Measurements from ENCODE around the gene DYDC2.

Gene DYDC2

GRCh38 chr10:80365510-80365909 is 8.9 kb downstream of the DYDC2 start:
- FAIRE-seq (no peak), DNase-seq (ENCODE audit: insufficient read length, low spot score) (no peak)

GRCh38 chr10:80371467-80371866 is 14.9 kb downstream of the DYDC2 start:
- FAIRE-seq (peak; percentile 40), DNase-seq (ENCODE audit: insufficient read length, low spot score) (no peak)

- DNase-seq (ENCODE audit: insufficient read length, low spot score), result no peak
Observed at GRCh38 chr10:80372675-80373074, 16.1 kb downstream of the DYDC2 start.

GRCh38 chr10:80373502-80373901 is 16.9 kb downstream of the DYDC2 start:
- no peak for DNase-seq (ENCODE audit: insufficient read length, low spot score)
- FAIRE-seq, result no peak

More at GRCh38 chr10:80372675-80373074, 16.1 kb downstream of the DYDC2 start:
- no peak for FAIRE-seq

- DNase-seq (ENCODE audit: insufficient read length, low spot score) (no peak), FAIRE-seq (no peak)
Observed at GRCh38 chr10:80379701-80380100, 23.1 kb downstream of the DYDC2 start.

GRCh38 chr10:80380185-80380584 is 23.6 kb downstream of the DYDC2 start:
- FAIRE-seq (no peak), DNase-seq (ENCODE audit: insufficient read length, low spot score) (no peak)

GRCh38 chr10:80382989-80383388 is 26.4 kb downstream of the DYDC2 start:
- DNase-seq (ENCODE audit: insufficient read length, low spot score) (peak; percentile 24), FAIRE-seq (no peak)

GRCh38 chr10:80390740-80391139 is 34.2 kb downstream of the DYDC2 start:
- no peak for FAIRE-seq
- DNase-seq (ENCODE audit: insufficient read length, low spot score), result no peak

GRCh38 chr10:80392250-80392649 is 35.7 kb downstream of the DYDC2 start:
- DNase-seq (ENCODE audit: insufficient read length, low spot score) (no peak), FAIRE-seq (no peak)

- no peak for FAIRE-seq
- no peak for DNase-seq (ENCODE audit: insufficient read length, low spot score)
Observed at GRCh38 chr10:80394358-80394916, 37.9 kb downstream of the DYDC2 start.

- DNase-seq (ENCODE audit: insufficient read length, low spot score) (no peak), FAIRE-seq (no peak)
Observed at GRCh38 chr10:80397014-80397413, 40.4 kb downstream of the DYDC2 start.

GRCh38 chr10:80400136-80400804 is 43.7 kb downstream of the DYDC2 start:
- no peak for FAIRE-seq

GRCh38 chr10:80405035-80405434 is 48.5 kb downstream of the DYDC2 start:
- no peak for FAIRE-seq
- no peak for DNase-seq (ENCODE audit: insufficient read length, low spot score)

More at GRCh38 chr10:80400136-80400804, 43.7 kb downstream of the DYDC2 start:
- no peak for DNase-seq (ENCODE audit: insufficient read length, low spot score)

GRCh38 chr10:80405626-80406025 is 49.0 kb downstream of the DYDC2 start:
- DNase-seq (ENCODE audit: insufficient read length, low spot score) (no peak), FAIRE-seq (no peak)

GRCh38 chr10:80406204-80406603 is 49.6 kb downstream of the DYDC2 start:
- FAIRE-seq (no peak), DNase-seq (ENCODE audit: insufficient read length, low spot score) (no peak)

- FAIRE-seq (no peak), DNase-seq (ENCODE audit: insufficient read length, low spot score) (no peak)
Observed at GRCh38 chr10:80407812-80408241, 51.2 kb downstream of the DYDC2 start.

- peak; percentile 85 for DNase-seq (ENCODE audit: insufficient read length, low spot score)
- FAIRE-seq, result no peak
Observed at GRCh38 chr10:80408242-80409101, 51.9 kb downstream of the DYDC2 start, which contains the start of gene PRXL2A. Gene PRXL2A (plus strand): TSS chr10:80408551. CDS start chr10:80420468, 11,917 bp downstream.

- FAIRE-seq, result no peak
Observed at GRCh38 chr10:80409121-80409520, 52.5 kb downstream of the DYDC2 start.

GRCh38 chr10:80410122-80410521 is 53.5 kb downstream of the DYDC2 start:
- no peak for FAIRE-seq
- DNase-seq (ENCODE audit: insufficient read length, low spot score), result no peak

More at GRCh38 chr10:80409121-80409520, 52.5 kb downstream of the DYDC2 start:
- no peak for DNase-seq (ENCODE audit: insufficient read length, low spot score)

- FAIRE-seq (no peak), DNase-seq (ENCODE audit: insufficient read length, low spot score) (no peak)
Observed at GRCh38 chr10:80410578-80411145, 54.1 kb downstream of the DYDC2 start.

- DNase-seq (ENCODE audit: insufficient read length, low spot score) (no peak), FAIRE-seq (no peak)
Observed at GRCh38 chr10:80411267-80411668, 54.7 kb downstream of the DYDC2 start.

All from HTR-8/SVneo (cell line).